Loucy (cell line): ENCODE results near the gene CASK.

Experiments
- H2AFZ ChIP-seq: fragments of 200-600 bp; sonication (generic); 2 replicates; pipeline ENCODE4 v1.6.0; 2016; ENCODE audit warnings: antibody characterized with exemption, mild to moderate bottlenecking, low read length, moderate library complexity
- H3F3A ChIP-seq: fragments of 200-600 bp; 2 replicates; pipeline ENCODE4 v1.6.0; 2016; ENCODE audit warnings: antibody characterized with exemption, low read depth, mild to moderate bottlenecking
- H3K27me3 ChIP-seq: fragments of 200-600 bp; sonication (generic); 2 replicates; pipeline ENCODE4 v1.6.1; 2014; ENCODE audit warnings: low read length, mild to moderate bottlenecking; ENCODE audit not compliant: insufficient read depth, poor library complexity, severe bottlenecking
- H3K36me3 ChIP-seq: fragments of 200-600 bp; sonication (generic); 2 replicates; pipeline ENCODE4 v1.6.1; 2016; ENCODE audit warnings: low read length; ENCODE audit not compliant: insufficient read depth
- H3K4me1 ChIP-seq: fragments of 200-600 bp; sonication (generic); 2 replicates; pipeline ENCODE4 v1.5.1; 2014; ENCODE audit warnings: low read length, mild to moderate bottlenecking; ENCODE audit not compliant: insufficient read depth, poor library complexity, severe bottlenecking
- H3K4me2 ChIP-seq: fragments of 200-600 bp; sonication (generic); 2 replicates; pipeline ENCODE4 v1.6.0; 2014; ENCODE audit warnings: antibody characterized with exemption, low read length, low read depth, mild to moderate bottlenecking; ENCODE audit not compliant: poor library complexity, severe bottlenecking
- H3K4me3 ChIP-seq: fragments of 200-600 bp; sonication (generic); 2 replicates; pipeline ENCODE4 v1.5.1; 2014; ENCODE audit warnings: low read length, mild to moderate bottlenecking, mixed read lengths; ENCODE audit not compliant: poor library complexity, severe bottlenecking
- H3K79me2 ChIP-seq: fragments of 200-600 bp; sonication (generic); 2 replicates; pipeline ENCODE4 v1.6.1; 2014; ENCODE audit warnings: low read length; ENCODE audit not compliant: insufficient read depth
- H3K9ac ChIP-seq: fragments of 200-600 bp; sonication (generic); 2 replicates; pipeline ENCODE4 v1.6.0; 2014; ENCODE audit warnings: mild to moderate bottlenecking, low read depth, low read length, moderate library complexity; ENCODE audit not compliant: poor library complexity, severe bottlenecking
- H3K9me2 ChIP-seq: fragments of 200-600 bp; sonication (generic); replicated peaks from 2 replicates; pipeline ENCODE4 v1.6.1; 2016; ENCODE audit warnings: low read depth, low read length, mixed read lengths
- H3K9me3 ChIP-seq: fragments of 200-600 bp; sonication (generic); 2 replicates; pipeline ENCODE4 v1.6.1; 2014; ENCODE audit warnings: mild to moderate bottlenecking, antibody characterized with exemption, low read length, low read depth; ENCODE audit not compliant: insufficient read depth
- H4K20me1 ChIP-seq: fragments of 200-600 bp; sonication (generic); 2 replicates; pipeline ENCODE4 v1.6.0; 2014; ENCODE audit warnings: antibody characterized with exemption, low read length, mild to moderate bottlenecking; ENCODE audit not compliant: insufficient read depth, poor library complexity, severe bottlenecking
- EZH2phosphoT487 ChIP-seq: fragments of 200-600 bp; IDR thresholded peaks from 2 replicates; pipeline ENCODE4 v1.6.1; 2018; ENCODE audit warnings: antibody characterized with exemption, mild to moderate bottlenecking, moderate library complexity, borderline replicate concordance
- TF ChIP-seq, protein P1 (sequence below): fragments of 200-600 bp; sonication (generic); conservative IDR thresholded peaks from 2 replicates; pipeline ENCODE4 v1.5.1; 2014; ENCODE audit warnings: mild to moderate bottlenecking, antibody characterized with exemption, low read length

CASK gene

DNA sequence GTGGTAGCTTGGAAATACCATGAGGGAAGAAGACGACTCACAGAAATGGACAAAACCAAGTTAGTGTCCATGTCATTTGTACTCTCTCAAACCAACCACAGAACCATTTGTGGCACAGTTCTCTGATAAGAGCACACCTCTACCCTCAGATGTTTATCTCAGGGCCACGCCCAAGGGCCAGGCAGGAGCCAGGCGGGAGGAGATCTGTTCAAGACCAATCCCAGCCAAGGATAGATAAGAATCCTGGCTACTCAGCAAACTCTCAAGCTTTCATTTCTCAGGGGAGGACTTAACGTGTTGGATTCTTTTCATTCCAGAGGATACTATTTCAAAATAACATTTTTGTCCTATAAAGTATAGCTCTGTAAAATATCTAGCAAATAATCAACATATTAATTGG, 381.2 kb downstream of the CASK start:
- peaks cover 8% of the 10 kb centered on the region; the same call in 1 of the 2 replicates for H3K36me3 ChIP-seq
- H2AFZ ChIP-seq: no peak overlapping the region

DNA sequence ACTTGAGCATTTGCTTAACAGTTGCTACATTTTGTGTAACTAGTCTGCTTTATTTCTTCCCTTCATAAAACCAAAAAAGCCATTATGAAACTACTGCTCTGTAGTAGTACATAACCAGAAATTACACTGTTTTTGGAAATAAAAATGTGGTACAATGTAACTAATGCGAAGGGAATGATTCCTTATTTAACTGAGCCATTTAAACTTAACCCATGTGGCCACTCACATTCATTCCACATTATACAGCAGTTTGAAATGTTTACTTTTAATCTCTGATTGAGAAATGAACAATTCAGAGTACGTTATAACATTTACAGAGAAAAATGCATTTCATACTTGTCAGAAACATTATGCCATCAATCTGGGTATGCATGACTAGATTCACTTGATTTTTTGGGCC, 382.0 kb downstream of the CASK start:
- Histone ChIP-seq H3K4me3 (no peak overlapping the region), H3K9ac (no peak overlapping the region), H3K9me2 (no peaks in the 10 kb centered on the region), H3K27me3 (no peaks in the 10 kb centered on the region), H3K36me3 (peaks cover 8% of the 10 kb centered on the region; the same call in 1 of the 2 replicates), H3K9me3 (no peaks in the 10 kb centered on the region), H3K79me2 (no peaks in the 10 kb centered on the region), H3F3A (no peaks in the 10 kb centered on the region), H3K4me2 (no peak overlapping the region), H4K20me1 (no peaks in the 10 kb centered on the region), H2AFZ (no peak overlapping the region), H3K4me1 (no peaks in the 10 kb centered on the region)
- TF ChIP-seq, protein P1, sequence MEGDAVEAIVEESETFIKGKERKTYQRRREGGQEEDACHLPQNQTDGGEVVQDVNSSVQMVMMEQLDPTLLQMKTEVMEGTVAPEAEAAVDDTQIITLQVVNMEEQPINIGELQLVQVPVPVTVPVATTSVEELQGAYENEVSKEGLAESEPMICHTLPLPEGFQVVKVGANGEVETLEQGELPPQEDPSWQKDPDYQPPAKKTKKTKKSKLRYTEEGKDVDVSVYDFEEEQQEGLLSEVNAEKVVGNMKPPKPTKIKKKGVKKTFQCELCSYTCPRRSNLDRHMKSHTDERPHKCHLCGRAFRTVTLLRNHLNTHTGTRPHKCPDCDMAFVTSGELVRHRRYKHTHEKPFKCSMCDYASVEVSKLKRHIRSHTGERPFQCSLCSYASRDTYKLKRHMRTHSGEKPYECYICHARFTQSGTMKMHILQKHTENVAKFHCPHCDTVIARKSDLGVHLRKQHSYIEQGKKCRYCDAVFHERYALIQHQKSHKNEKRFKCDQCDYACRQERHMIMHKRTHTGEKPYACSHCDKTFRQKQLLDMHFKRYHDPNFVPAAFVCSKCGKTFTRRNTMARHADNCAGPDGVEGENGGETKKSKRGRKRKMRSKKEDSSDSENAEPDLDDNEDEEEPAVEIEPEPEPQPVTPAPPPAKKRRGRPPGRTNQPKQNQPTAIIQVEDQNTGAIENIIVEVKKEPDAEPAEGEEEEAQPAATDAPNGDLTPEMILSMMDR: no peak
- no peak for TF ChIP-seq EZH2phosphoT487

More for the DNA sequence above, 381.2 kb downstream of the CASK start:
- H3K79me2 ChIP-seq: no peaks in the 10 kb centered on the region
- H3K9ac ChIP-seq: no peak overlapping the region
- H3F3A ChIP-seq: no peaks in the 10 kb centered on the region
- H4K20me1 ChIP-seq: no peaks in the 10 kb centered on the region
- no peaks in the 10 kb centered on the region for H3K9me3 ChIP-seq
- no peaks in the 10 kb centered on the region for H3K4me1 ChIP-seq
- no peaks in the 10 kb centered on the region for H3K27me3 ChIP-seq
- no peak overlapping the region for H3K4me3 ChIP-seq
- H3K4me2 ChIP-seq: no peak overlapping the region
- H3K9me2 ChIP-seq: no peaks in the 10 kb centered on the region
- TF ChIP-seq, protein P1: no peak
- no peak for TF ChIP-seq EZH2phosphoT487

DNA sequence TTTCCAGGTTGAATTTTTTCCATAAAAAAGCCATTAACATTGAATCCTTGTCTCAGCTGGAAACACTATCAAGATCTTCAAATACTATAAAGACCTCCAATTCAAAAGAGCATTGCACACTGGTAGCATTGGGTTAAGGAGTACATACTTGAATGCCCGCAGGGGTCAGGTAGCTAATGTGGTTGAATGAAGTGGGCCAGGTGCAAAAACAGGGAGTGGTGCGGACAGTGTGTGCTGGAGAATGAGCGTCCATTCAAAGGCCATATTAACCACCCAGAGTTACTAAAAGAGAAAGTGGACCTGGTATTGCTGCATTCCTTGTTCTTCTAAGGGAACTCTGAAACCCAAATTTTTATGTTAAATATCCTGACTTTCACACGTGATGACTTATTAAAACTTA, 384.6 kb downstream of the CASK start:
- no peaks in the 10 kb centered on the region for H3K9me3 ChIP-seq
- H3K79me2 ChIP-seq: no peaks in the 10 kb centered on the region
- no peak overlapping the region for H3K4me3 ChIP-seq
- no peak for TF ChIP-seq EZH2phosphoT487
- TF ChIP-seq, protein P1: no peak
- no peaks in the 10 kb centered on the region for H3K9me2 ChIP-seq
- H4K20me1 ChIP-seq: no peaks in the 10 kb centered on the region
- H3K4me1 ChIP-seq: no peaks in the 10 kb centered on the region
- no peak overlapping the region for H3K9ac ChIP-seq
- no peak overlapping the region for H3K4me2 ChIP-seq
- H2AFZ ChIP-seq: no peak overlapping the region
- no peaks in the 10 kb centered on the region for H3K27me3 ChIP-seq
- H3K36me3 ChIP-seq: peaks cover 8% of the 10 kb centered on the region; the same call in 1 of the 2 replicates
- H3F3A ChIP-seq: no peaks in the 10 kb centered on the region
